Tibial nerve (tissue), 4 donors: ENCODE data around the gene ADAMTS18.

Source experiments
- EP300 ChIP-seq, 2 donors: sonication (generic); formaldehyde crosslinking; IDR thresholded peaks; one replicate each; pipeline ENCODE4 v1.6.1; 2017; ENCODE audit warnings: antibody characterized with exemption in 2 of 2, mild to moderate bottlenecking in 1 of 2
- TF ChIP-seq, protein P1 (sequence below), 5 experiments: fragments of 200-600 bp in 3 of 5; fragments of 450-650 bp in 2 of 5; sonication (generic) in 3 of 5; IDR thresholded peaks; one replicate each; pipeline ENCODE4 v1.5.1; 2016 to 2019; ENCODE audit warnings: antibody characterized with exemption in 5 of 5, mild to moderate bottlenecking in 3 of 5, moderate library complexity in 2 of 5

DNA sequence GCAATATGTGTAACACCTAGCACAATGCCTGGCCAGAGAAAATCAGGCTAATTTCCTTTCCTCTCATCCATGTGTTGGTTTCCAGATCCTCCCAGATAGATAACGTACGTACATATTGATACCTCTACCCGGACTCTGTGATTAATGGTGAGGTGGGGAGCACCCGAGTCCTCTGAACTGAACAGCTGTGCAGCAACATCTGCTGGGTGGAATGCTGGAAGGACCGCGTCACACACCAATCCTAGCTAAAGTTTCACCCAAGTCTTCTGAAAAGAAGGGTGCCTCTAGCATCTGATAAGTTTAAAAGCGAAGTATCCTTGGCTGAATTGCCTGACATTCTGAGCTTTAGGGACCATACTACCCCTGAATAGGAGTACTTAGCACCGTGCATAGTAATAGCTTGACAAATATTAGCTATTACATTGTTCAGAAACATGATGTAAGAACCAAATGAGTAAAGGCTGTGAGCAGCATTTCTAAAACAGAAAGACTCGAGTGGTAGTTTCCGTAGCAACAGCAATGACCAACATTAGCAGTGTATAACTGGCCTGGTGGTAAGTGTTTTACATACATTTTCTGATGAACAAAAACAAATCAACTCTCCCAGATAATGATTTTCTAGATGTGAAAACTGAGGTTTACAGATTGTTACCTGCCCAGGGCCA lies 144.3 kb downstream of the ADAMTS18 start:
- TF ChIP-seq, protein P1, sequence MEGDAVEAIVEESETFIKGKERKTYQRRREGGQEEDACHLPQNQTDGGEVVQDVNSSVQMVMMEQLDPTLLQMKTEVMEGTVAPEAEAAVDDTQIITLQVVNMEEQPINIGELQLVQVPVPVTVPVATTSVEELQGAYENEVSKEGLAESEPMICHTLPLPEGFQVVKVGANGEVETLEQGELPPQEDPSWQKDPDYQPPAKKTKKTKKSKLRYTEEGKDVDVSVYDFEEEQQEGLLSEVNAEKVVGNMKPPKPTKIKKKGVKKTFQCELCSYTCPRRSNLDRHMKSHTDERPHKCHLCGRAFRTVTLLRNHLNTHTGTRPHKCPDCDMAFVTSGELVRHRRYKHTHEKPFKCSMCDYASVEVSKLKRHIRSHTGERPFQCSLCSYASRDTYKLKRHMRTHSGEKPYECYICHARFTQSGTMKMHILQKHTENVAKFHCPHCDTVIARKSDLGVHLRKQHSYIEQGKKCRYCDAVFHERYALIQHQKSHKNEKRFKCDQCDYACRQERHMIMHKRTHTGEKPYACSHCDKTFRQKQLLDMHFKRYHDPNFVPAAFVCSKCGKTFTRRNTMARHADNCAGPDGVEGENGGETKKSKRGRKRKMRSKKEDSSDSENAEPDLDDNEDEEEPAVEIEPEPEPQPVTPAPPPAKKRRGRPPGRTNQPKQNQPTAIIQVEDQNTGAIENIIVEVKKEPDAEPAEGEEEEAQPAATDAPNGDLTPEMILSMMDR (IDR thresholded peaks at IDR 0.05), result no peak
- no peak for TF ChIP-seq EP300 (IDR thresholded peaks at IDR 0.05)
